ENCODE data around the gene KRTAP10-7. TPM values are rescaled to one million over a fixed set of nuclear protein-coding genes. Genes with fewer than 3 reads are reported as not detected.
A peak's percentile ranks its signal among the peaks of the same experiment; 100 is the strongest.

The KRTAP10-7 gene
- total and polyA plus RNA-seq, 2 experiments from 2014 or later, result not detected

DNA sequence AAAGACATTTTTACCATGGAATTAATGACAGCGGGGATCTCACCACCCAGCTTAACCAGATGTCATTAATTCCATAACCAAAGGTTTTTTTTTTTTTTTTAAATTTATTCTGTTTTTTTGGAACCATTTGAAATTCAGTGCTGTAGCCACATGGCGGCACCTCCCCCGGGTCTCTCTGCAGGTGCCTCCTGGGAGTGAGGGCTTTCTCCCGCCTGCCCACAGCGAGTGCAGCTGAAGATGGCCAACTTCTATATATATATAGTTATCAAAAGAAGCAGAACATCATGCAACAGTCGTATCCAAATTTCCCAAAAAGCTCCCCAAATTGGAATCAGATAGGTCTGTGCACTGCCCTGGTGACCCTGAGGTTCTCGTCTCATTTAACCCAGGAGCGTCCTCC is 15.1 kb downstream of the KRTAP10-7 start (continued):
- TF ChIP-seq, protein P1, sequence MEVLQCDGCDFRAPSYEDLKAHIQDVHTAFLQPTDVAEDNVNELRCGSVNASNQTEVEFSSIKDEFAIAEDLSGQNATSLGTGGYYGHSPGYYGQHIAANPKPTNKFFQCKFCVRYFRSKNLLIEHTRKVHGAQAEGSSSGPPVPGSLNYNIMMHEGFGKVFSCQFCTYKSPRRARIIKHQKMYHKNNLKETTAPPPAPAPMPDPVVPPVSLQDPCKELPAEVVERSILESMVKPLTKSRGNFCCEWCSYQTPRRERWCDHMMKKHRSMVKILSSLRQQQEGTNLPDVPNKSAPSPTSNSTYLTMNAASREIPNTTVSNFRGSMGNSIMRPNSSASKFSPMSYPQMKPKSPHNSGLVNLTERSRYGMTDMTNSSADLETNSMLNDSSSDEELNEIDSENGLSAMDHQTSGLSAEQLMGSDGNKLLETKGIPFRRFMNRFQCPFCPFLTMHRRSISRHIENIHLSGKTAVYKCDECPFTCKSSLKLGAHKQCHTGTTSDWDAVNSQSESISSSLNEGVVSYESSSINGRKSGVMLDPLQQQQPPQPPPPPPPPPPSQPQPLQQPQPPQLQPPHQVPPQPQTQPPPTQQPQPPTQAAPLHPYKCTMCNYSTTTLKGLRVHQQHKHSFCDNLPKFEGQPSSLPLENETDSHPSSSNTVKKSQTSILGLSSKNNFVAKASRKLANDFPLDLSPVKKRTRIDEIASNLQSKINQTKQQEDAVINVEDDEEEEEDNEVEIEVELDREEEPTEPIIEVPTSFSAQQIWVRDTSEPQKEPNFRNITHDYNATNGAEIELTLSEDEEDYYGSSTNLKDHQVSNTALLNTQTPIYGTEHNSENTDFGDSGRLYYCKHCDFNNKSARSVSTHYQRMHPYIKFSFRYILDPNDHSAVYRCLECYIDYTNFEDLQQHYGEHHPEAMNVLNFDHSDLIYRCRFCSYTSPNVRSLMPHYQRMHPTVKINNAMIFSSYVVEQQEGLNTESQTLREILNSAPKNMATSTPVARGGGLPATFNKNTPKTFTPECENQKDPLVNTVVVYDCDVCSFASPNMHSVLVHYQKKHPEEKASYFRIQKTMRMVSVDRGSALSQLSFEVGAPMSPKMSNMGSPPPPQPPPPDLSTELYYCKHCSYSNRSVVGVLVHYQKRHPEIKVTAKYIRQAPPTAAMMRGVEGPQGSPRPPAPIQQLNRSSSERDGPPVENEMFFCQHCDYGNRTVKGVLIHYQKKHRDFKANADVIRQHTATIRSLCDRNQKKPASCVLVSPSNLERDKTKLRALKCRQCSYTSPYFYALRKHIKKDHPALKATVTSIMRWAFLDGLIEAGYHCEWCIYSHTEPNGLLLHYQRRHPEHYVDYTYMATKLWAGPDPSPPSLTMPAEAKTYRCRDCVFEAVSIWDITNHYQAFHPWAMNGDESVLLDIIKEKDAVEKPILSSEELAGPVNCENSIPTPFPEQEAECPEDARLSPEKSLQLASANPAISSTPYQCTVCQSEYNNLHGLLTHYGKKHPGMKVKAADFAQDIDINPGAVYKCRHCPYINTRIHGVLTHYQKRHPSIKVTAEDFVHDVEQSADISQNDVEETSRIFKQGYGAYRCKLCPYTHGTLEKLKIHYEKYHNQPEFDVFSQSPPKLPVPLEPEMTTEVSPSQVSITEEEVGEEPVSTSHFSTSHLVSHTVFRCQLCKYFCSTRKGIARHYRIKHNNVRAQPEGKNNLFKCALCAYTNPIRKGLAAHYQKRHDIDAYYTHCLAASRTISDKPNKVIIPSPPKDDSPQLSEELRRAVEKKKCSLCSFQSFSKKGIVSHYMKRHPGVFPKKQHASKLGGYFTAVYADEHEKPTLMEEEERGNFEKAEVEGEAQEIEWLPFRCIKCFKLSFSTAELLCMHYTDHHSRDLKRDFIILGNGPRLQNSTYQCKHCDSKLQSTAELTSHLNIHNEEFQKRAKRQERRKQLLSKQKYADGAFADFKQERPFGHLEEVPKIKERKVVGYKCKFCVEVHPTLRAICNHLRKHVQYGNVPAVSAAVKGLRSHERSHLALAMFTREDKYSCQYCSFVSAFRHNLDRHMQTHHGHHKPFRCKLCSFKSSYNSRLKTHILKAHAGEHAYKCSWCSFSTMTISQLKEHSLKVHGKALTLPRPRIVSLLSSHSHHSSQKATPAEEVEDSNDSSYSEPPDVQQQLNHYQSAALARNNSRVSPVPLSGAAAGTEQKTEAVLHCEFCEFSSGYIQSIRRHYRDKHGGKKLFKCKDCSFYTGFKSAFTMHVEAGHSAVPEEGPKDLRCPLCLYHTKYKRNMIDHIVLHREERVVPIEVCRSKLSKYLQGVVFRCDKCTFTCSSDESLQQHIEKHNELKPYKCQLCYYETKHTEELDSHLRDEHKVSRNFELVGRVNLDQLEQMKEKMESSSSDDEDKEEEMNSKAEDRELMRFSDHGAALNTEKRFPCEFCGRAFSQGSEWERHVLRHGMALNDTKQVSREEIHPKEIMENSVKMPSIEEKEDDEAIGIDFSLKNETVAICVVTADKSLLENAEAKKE (CRISPR knock-in tag; IDR thresholded peaks at IDR 0.05), result no peak
- no peak for TF ChIP-seq NANOG (IDR thresholded peaks at IDR 0.05; ENCODE audit: borderline replicate concordance)
- no peak for TF ChIP-seq EZH2 (IDR thresholded peaks at IDR 0.05; ENCODE audit: low read depth, unreplicated experiment)
- no peak for TF ChIP-seq POLR2AphosphoS5 (IDR thresholded peaks at IDR 0.05; ENCODE audit: low read depth)

DNA sequence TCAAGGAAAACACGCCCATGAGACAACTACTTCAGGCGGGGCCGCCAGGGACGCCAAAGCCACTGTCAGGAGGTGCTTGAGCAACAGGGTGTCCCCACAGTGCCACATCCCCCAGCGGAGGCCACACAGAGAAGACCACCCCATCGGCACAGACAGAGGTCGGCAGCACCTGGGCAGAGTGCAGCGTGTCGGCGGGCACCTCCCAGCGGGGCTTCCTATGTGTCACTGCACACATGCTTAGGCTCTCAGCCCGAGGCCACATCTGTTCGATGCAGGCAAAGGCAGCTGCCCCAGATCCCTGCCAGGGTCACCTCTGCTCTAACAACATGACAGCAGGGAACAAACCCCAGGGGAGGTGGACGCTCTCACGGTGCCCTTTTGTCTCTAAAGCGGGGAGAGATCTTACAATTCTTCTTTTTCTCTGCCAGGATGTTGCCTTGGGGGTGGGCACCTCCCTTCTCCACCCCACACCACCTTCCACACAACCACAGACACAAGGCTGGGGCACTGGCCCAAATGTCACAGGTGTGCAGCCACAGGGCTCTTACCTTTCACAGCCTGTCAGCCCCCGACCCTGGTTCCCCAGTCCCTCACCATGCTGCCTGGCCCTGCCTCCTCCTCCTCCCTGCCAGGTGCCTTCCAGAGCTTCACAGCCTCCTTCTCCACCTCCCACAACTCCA is 15.7 kb downstream of the KRTAP10-7 start:
- Histone ChIP-seq H3K4me2 (no peak overlapping the region), H2AFZ (peak overlapping the region; percentile 47; the same call in 1 of the 2 replicates), H3K27me3 (ENCODE audit: insufficient read depth) (no peaks in the 10 kb centered on the region), H3F3A (replicated peaks; ENCODE audit: low read depth) (no peaks in the 10 kb centered on the region), H3K27ac (ENCODE audit: low read depth) (no peak overlapping the region), H3K9me2 (ENCODE audit: insufficient read depth) (no peaks in the 10 kb centered on the region), H4K20me1 (replicated peaks; ENCODE audit: insufficient read depth) (no peaks in the 10 kb centered on the region), H3K4me1 (ENCODE audit: insufficient read depth) (no peaks in the 10 kb centered on the region), H3K4me3 (no peak overlapping the region), H3K79me2 (replicated peaks; ENCODE audit: insufficient read depth) (no peaks in the 10 kb centered on the region), H3K36me3 (ENCODE audit: insufficient read depth) (no peaks in the 10 kb centered on the region)
- H3K27ac Mint-ChIP-seq, result no peak overlapping the region
- peaks cover 25% of the 10 kb centered on the region for H3K36me3 Mint-ChIP-seq (ENCODE audit: low read depth)
- H3K4me3 Mint-ChIP-seq, result no peak overlapping the region
- H3K27me3 Mint-ChIP-seq (ENCODE audit: insufficient read depth, low read depth, poor library complexity), result peaks cover 11% of the 10 kb centered on the region
- peaks cover 41% of the 10 kb centered on the region for H3K9me3 Mint-ChIP-seq
- ATAC-seq (no peak), DNase-seq (ENCODE audit: low spot score) (no peak)
- peaks cover 23% of the 10 kb centered on the region for H3K4me1 Mint-ChIP-seq
- TF ChIP-seq JUNB (IDR thresholded peaks at IDR 0.05; ENCODE audit: unreplicated experiment) (no peak), EZH2phosphoT487 (IDR thresholded peaks at IDR 0.05; ENCODE audit: unreplicated experiment) (no peak)
- TF ChIP-seq, protein P1 (CRISPR knock-in tag; IDR thresholded peaks at IDR 0.05), result no peak
